Stimulated activated CD4-positive, alpha-beta T cell treated with anti-CD3 and anti-CD28 coated beads, Interleukin-2, amount 100 ng/mL, for 24 hours (primary cell): ENCODE results near the gene ATP6V0E2.
"Not testable (repeated sequence)": the region's sequence is repeated elsewhere in the genome, so short reads cannot be mapped to it uniquely, and the experiment has no call there.

ENCODE experiments used
- DNase-seq, 2 donors: peaks; one replicate each; pipeline ENCODE4 v3.0.0-alpha.2; 2020

The ATP6V0E2 gene

DNA sequence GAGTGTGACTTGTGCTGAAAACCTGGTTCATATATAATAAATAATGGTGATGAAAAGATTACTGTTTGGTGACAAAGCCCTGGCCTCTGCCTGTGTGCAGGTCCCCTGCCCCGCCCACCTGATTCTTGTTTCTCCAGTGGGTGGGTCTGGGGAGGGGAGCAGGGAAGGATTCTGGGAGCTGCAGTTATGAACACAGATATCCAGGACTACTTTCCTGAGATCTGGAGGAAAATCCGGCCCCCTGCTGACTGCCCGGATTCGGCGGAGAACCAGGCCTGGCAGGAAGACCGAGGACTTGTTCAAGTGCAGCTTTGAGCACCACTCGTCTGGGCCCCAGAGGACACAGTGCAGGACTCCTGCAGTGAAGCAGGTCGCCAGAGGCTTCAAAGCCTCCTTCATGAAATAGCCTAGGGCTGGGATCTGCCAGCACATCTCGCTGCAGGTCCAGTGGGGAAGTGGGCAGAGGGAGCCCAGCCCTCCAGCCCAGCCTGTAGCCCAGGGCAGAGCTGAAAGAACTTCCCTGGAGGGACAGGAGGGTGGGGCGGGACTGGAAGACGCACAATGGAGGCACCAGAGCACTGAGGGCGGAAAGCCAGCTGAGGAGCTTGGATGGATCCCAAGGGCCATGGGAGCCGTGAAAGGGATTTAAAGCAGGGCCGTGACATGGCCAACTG is 7.0 kb downstream of the ATP6V0E2 start:
- no peak for DNase-seq

DNA sequence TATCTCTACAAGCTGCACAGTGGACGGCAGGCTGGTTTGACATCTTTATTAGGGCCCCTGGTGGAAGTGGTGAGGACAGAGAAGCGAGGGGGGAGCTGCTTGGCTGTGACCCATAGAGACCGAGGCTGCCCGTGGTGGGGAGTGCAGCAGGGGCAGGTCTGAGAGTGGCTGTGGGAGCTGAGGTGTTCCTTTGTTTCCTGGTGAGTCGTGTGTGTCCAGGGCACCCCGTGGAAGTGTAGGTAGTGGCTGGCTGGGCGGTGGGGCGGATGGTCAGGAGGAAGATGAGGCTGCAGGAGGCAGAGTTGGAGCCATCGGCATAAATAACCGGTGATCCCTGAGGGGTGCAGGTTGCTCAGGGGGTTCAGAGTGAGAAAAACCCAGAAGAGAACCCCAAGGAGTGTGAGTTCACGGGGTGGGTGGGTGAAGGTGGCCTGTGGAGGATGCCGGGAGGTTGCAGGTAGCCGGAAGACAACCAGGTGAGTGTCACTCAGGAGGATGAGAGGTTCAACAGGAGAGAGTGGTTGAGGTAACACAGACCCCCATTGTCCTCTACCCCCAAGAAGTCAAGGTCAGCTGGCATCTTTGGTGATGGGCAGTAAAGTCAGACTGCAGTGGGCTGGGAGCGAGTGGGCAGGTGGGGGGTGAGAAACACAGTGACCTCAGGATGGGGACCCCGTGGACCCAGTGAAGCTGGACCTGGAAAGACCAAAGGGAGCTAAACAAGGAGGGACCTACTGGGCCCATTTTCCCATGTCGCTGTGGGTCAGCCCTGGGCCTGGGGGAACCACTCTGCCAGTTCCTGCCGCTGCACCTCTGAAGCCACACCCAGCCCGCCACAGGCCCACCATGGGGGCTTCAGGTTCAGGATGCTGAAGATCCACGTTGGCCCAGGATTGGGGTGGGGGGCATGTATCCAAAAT is 7.8 kb downstream of the ATP6V0E2 start:
- no peak for DNase-seq

DNA sequence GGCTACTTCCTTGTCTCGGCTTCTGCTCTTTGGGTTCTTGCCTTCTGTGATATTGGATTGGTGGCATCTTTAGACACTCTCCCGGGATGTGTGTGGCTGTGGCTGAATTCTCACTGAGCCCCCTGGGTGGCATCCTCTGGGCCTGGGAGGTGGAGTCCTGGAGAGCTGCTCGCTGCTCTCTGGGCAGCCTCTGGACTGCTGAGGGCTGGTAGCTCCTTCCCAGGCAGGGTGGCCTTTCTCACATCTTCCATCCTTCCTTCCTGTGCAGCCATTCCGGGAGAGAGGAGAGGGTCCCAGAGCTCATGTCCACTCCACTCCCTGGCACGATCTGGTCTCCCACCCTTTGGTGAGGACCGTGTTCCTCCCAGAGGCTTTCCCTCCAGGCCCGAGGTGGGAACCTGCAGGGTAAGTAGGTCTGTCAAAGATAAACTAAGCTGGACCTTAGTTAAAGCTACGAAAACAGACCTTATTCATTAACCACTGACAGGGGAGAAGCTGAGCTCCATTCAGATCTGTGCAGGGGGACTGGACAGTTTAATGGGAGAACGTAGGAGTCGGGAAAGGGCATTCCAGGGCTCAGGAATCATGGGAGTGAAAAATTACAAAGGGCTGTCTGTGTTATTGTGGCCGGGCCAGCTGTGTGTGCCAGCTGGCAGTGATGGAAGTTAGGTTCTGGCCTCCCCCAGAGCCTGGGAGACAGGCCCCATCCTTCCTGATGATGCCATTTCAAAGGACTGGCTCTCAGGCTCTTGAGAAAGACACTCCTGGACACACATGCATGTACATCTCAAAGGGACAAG is 8.7 kb downstream of the ATP6V0E2 start:
- no peak for DNase-seq

DNA sequence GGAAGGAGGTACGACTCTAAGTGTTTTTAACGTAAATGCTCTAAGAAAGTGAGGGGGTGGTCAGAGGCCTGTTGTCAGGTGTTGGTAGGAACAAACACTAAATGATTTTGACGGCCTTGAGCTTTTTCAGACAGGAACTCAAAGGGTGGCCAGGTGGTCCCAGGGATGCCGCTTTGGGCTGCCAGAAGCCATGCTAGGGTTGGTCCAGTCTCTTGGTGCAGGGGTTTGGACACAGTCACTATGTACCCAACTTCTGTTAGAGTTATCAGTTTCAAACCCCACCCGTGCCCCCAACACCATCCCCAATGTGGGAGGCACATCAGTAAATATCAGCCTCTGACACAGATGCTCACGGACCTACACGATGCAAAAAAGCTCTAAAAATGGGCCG is 9.3 kb downstream of the ATP6V0E2 start:
- DNase-seq, result no peak

DNA sequence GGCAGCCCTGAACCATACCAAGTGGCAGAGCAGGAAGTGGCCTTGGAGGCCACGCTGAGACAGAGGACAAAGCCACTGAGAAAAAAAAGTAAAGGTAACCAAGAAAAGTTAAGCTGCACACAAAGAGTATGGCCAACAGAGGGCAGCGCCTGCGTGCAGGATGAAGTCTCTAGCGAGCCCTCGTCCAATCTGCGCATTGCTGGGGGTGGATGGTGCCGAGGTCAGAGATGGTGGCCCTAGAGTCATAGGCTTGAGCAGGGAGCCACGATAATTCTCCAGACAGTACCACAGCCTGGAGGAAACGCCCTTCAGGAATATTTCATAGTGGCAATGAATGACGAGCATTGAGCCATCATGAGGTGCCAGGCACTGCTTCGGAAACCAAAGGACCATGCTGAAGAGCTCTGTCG is 9.7 kb downstream of the ATP6V0E2 start:
- peak; percentile 54 to 61 for DNase-seq

DNA sequence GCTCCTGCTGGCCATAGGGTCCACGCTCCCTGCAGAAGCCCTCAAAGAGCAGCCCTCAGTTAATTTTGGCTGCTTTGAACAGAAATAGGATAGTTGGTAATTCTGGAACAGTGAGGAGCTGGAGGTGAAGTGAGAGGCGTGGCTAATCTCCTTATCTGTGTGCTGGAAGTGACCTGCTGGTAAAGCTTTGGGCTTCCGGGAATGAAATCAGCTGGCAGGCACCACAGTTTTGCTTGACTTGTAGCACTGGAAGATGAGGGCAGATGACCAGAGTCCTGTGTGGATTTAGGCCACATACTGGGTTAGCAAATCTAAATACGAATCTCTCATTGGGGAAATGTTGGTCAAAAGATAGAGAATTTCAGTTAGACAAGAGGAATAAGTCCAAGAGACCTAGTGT is 10.2 kb downstream of the ATP6V0E2 start:
- DNase-seq, result no peak

DNA sequence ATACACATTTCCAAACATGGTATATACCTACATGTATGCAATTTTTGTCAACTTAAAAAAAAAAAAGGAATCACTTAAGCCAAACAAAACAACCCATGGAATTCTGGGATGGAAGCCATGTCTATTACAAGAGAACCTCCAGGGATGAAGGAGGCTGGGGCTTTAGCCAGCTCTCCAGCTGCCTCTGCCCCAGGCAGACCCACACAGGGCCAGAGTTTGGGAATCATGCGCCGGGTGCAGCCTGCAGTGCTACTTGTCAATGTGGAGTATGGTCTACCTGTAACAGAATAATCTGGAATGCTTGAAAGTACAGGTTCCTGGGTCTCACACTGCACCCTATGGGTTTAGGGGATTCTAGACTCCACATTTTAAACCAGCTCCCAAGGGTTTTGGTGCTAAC is 10.8 kb downstream of the ATP6V0E2 start:
- no peak for DNase-seq

DNA sequence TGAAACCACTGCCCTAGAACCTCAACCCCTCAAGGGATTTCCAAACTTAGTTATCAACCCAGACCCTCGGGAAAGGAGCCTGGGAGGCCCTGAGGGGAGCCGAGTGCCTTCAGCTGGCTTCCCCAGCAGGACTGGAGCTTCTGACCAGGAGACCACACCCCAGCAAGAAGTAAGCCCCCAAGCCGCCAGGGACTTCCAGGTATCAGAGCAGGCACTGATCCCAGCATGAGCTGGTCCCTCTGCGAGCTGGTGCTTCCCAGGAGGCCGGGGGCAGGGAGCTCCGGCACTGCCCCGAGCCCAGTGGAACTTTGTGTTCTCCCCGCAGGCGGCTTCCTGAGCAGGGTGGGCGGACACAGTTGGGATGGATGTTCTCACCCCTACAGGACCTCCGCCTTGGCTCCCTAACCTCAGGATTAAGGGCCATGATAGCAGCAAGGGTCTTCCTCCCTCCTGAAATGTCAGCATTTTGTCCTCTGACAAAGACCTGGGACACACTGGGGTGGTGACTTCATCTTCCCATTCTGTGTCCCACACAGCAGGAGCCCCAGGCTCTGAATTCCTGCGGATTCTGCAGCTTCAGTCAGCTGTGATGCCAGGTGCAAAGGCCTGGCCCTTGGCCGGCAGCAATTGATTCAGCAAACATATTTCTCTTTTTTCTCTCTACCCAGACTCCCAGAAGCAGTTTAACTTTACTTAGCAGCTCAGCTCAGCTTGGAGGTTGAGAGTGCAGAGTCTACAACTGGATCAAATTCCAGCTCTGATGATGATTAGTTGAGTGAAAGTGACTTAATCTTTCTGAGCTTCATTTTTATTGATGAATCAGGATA is 11.6 kb downstream of the ATP6V0E2 start:
- no peak for DNase-seq

DNA sequence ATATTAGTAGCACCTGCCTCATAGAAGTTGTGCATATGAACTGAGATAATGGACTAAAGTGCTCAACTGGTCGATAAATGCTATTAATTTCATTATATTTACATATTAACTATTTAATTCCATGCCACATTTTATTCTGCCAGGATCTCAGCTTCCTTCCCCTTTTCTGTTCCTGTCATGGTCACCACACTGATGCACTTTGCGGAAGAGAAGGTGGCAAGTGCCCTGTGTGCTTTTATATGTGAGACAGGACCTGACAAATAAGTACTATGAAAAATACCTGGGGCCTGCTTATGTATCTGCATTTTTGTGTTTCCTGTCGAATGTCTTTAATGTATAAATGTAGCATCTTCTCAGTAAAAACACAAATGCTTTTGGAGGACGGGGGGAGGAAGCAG is 12.2 kb downstream of the ATP6V0E2 start:
- DNase-seq, result no peak

DNA sequence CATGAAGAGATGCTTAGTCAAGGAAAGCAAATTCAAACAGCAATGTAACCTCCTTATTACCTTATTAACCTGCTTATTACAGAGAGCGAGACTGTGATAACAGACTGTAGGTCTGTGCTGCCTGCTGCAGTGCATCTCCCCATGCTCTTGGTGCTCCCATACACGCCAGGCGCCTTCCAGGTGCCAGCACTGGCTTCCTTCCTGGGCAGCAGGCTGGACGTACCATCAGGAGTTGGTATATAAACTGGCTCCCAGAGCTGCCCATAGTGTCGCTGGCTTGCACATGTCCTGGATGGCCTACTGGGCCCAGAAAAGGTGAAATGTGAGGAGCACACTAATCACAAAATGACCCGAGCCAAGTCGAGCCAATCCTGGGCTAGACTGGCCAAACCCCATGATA is 13.5 kb downstream of the ATP6V0E2 start:
- no peak for DNase-seq

DNA sequence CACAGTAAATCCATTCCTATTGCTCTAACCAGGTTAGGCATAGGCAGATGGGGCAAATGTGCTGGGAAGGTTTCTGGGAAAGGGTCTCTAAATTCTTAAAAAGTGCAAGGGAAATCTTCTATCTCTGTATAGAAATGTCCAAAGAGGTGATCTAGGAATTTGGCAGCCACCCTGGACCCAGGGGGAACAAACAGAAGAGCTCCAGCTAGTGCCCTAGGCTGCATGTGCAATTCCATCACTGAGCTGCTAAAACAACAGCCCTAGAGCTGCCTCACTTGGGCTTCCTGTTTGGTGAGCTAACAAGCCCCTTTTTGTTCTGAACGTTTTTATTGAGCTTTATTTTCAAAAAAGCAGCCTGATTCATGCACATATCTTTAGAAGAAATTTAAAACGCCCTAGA is 16.9 kb downstream of the ATP6V0E2 start:
- not testable (repeated sequence) for DNase-seq

DNA sequence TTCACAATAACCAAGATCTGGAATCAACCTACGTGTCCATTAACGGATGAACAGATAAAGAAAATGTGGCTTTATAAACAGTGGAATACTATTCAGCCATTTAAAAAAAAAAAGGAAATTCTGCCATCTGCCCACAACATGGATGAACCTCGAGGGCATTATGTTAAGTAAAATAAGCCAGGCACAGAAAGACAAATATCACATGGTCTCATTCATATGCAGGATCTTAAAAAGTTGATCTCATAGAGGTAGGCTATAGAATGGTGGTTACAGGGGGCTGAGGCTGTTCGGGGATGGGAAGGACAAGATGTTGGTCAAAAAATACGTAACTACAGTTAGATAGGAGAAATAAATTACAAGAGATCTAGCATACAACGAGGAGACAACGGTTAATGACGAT is 21.2 kb downstream of the ATP6V0E2 start:
- not testable (repeated sequence) for DNase-seq

DNA sequence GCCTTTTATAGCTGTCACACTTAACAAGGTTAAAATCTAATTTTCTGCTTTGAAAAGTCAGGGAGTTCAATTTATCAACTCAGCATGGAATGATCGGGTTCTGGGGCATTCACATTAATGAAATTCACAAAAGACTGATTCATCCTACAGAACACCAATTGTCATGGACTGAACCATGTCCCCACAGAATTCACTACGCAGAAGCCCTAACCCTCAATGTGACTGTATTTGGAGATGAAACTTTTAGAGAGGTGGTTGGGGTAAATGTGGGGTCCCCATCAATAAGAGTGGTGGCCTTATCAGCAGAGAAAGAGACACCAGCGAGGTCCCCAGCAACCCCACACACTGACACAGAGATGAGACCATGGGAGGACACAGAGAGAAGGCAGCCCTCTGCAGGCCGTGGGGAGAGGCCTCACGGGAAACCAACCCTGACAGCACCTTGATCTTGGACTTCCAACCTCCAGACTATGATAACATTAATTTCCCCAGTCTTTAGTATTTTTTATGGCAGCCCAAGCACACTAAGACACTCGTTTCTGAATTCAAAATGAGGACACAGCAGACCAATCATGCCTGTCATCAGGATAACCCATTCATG is 34.1 kb downstream of the ATP6V0E2 start:
- not testable (repeated sequence) for DNase-seq

DNA sequence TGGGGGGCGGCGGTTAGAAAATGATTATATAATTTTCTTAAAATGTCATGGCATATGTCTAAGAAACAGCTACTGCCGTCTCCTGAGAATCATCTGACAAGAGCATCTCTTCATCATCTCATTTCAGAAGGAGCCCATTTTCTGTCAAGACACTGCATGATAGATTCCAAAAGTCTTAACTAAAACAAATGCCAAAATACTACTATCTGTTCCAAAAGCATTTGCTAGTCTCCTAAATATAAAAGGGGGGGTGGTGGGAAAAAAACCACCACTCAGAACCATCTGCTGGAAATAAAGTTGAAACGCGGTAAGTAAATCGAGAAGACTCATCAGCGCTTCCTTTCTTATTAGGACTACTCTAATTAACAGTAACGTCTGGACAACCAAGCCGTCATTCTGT is 36.5 kb downstream of the ATP6V0E2 start:
- not testable (repeated sequence) for DNase-seq

DNA sequence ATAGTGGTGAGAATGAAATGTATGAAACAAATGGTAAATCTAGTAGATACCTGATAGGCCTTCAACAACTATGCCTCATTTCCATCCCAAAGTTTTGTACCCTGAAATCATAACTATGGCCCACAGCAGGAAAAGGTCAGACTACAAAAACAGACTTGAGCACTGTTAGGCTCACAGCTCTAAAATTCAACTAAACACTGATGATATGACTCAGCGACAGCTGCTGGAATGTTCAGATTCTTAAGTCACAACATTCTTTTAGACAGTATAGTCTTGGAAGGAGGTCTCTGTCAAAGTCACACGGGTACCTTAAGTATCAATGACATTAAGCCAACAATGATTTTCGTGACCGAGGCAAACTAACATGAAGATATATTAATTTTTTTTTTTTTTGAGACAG is 38.4 kb downstream of the ATP6V0E2 start:
- not testable (repeated sequence) for DNase-seq

DNA sequence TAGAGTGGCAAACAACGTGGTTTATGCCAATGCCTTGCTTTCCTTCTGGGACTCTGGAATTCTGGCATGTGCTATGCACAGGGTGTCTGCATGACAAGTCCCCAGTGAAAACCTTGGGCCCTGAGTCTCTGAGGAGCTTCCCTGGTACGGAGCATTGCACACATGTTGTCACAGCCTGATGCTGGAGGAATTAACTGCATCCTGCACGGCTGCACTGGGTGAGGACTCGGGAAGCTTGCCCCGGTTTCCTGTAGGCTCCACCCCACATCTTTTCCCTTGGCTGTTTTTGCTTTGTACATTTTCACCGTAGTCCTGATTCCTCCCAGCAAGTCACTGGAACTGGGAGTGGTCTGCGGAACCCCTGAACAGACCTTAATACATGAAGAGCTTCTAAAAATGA is 52.6 kb downstream of the ATP6V0E2 start:
- not testable (repeated sequence) for DNase-seq
